HepG2 (cell line): ENCODE measurements around the gene PRELP. TPM values are rescaled to one million over a fixed set of nuclear protein-coding genes. Genes with fewer than 3 reads are reported as not detected.

Experiments
- MIER3 ChIP-seq: IDR thresholded peaks from 2 replicates; pipeline ENCODE4 v1.6.1; 2016; ENCODE audit warnings: missing compliant biosample characterization, borderline replicate concordance
- POLR2G ChIP-seq: fragments of 200-400 bp; formaldehyde crosslinking; IDR thresholded peaks from 2 replicates; pipeline ENCODE4 v1.6.1; 2018; ENCODE audit warnings: mild to moderate bottlenecking, low read depth, low read length, moderate library complexity
- REST ChIP-seq, 2 experiments: IDR thresholded peaks; 2 replicates each; pipeline ENCODE4 v1.6.1; 2011 to 2012; ENCODE audit warnings: low read length in 2 of 2, borderline replicate concordance in 1 of 2, low read depth in 1 of 2, mild to moderate bottlenecking in 1 of 2, moderate library complexity in 1 of 2
- SPEN ChIP-seq: sonication (generic); formaldehyde crosslinking; IDR thresholded peaks from 2 replicates; pipeline ENCODE4 v1.5.1; 2020; ENCODE audit warnings: low read depth, mild to moderate bottlenecking, missing genetic modification reagents
- TAF15 ChIP-seq: fragments of 200-400 bp; formaldehyde crosslinking; IDR thresholded peaks from one replicate; pipeline ENCODE4 v1.6.1; 2018; ENCODE audit warnings: mild to moderate bottlenecking, low read depth, low read length; ENCODE audit not compliant: poor library complexity, severe bottlenecking
- TIGD3 ChIP-seq: sonication (generic); formaldehyde crosslinking; IDR thresholded peaks from 2 replicates; pipeline ENCODE4 v1.5.1; 2020; ENCODE audit warnings: mild to moderate bottlenecking, missing genetic modification reagents, borderline replicate concordance
- ZBTB14 ChIP-seq: sonication (generic); formaldehyde crosslinking; IDR thresholded peaks from 2 replicates; pipeline ENCODE4 v1.4.0; 2020; ENCODE audit warnings: missing genetic modification reagents
- ZKSCAN1 ChIP-seq: fragments of 150-350 bp; IDR thresholded peaks from 2 replicates; pipeline ENCODE4 v1.6.1; 2014; ENCODE audit warnings: low read length
- polyA plus RNA-seq, 8 experiments: library from polyadenylated mRNA; depleted of rRNA in 3 of 8; stranded (reverse) in 7 of 8; unstranded in 1 of 8; fragments of >200 nt; fragmentation: Illumina TruSeq in 4 of 8; extraction: Trizol in 4 of 8; gene quantifications; 2 replicates each; pipeline versions ENCODE4 v1.2.1 to v1.2.3, GENCODE V29; 2011 to 2016; ENCODE audit warnings: low read depth in 4 of 8, missing spikeins in 1 of 8, mixed read lengths in 1 of 8; ENCODE audit not compliant: insufficient read depth in 1 of 8
- total RNA-seq, 5 experiments: library from RNA; depleted of rRNA; stranded (reverse); fragments of >200 nt; fragmentation: Illumina TruSeq; extraction: Trizol; gene quantifications; 2 replicates each; pipeline ENCODE4 v1.2.3, GENCODE V29; 2016; ENCODE audit warnings: low read depth in 1 of 5

PRELP gene
- total and polyA plus RNA-seq, 2 of the 13 experiments (the other 11 are each of a cell fraction or from before 2014, with no cell fraction given), result not detected

GRCh38 chr1:203477748-203478147, 2.1 kb downstream of the PRELP start (continued):
- no peak for TF ChIP-seq TIGD3 (CRISPR knock-in tag)
- no peak for TF ChIP-seq ZBTB14 (CRISPR knock-in tag)
- no peak for TF ChIP-seq POLR2G
- TF ChIP-seq MIER3 (CRISPR knock-in tag), result no peak
- no peak for TF ChIP-seq SPEN (CRISPR knock-in tag)
- no peak for TF ChIP-seq REST (IDR thresholded peaks at IDR 0.05; ENCODE audit: borderline replicate concordance in 1 of 2, low read depth in 1 of 2, low read length in 2 of 2)
- TF ChIP-seq TAF15, result no peak
- no peak for TF ChIP-seq ZKSCAN1
- TF ChIP-seq, all 625 proteins: peak for 0
